ENCODE results near the gene HSPB7. TPM values are rescaled to one million over a fixed set of nuclear protein-coding genes. Genes with fewer than 3 reads are reported as not detected.

HSPB7 gene
- total RNA-seq, 3 donors from 2014 or later, result 1.5 to 78.0 (median 13.0) TPM

GRCh38 chr1:15972409-15972808, 45.4 kb downstream of the HSPB7 start:
- Histone ChIP-seq H3K36me3 (ENCODE audit: low read depth) (no peaks in the 10 kb centered on the region), H3K4me3 (no peak overlapping the region), H3K4me1 (ENCODE audit: low read depth) (peaks cover 13% of the 10 kb centered on the region), H3K9me3 (no peaks in the 10 kb centered on the region)
- no peak for ATAC-seq
- no peak for DNase-seq
- intact Hi-C loops (cut with DNase I, micrococcal nuclease), result no loop called here
- no peak for TF ChIP-seq CTCF (IDR thresholded peaks at IDR 0.05)

- ATAC-seq, result no peak
- H3K4me1 ChIP-seq (ENCODE audit: low read depth), result peaks cover 13% of the 10 kb centered on the region
These were observed 46.9 kb downstream of the HSPB7 start for GRCh38 chr1:15970911-15971310.

GRCh38 chr1:15969321-15969880, 48.4 kb downstream of the HSPB7 start:
- no peak overlapping the region for H3K4me3 ChIP-seq

More at GRCh38 chr1:15970911-15971310, 46.9 kb downstream of the HSPB7 start:
- intact Hi-C loops (cut with DNase I, micrococcal nuclease), result no loop called here
- H3K4me3 ChIP-seq, result no peak overlapping the region
- no peaks in the 10 kb centered on the region for H3K9me3 ChIP-seq
- no peak for TF ChIP-seq CTCF (IDR thresholded peaks at IDR 0.05)
- H3K36me3 ChIP-seq (ENCODE audit: low read depth), result no peaks in the 10 kb centered on the region
- no peak for DNase-seq

GRCh38 chr1:15968172-15968571, 49.7 kb downstream of the HSPB7 start:
- H3K36me3 ChIP-seq (ENCODE audit: low read depth), result no peaks in the 10 kb centered on the region
- no peaks in the 10 kb centered on the region for H3K9me3 ChIP-seq
- intact Hi-C loops (cut with DNase I, micrococcal nuclease), result no loop called here
- no peak for DNase-seq
- no peak for TF ChIP-seq CTCF (IDR thresholded peaks at IDR 0.05)
- ATAC-seq, result no peak
- no peak overlapping the region for H3K4me3 ChIP-seq
- peaks cover 15% of the 10 kb centered on the region for H3K4me1 ChIP-seq (ENCODE audit: low read depth)

More at GRCh38 chr1:15969321-15969880, 48.4 kb downstream of the HSPB7 start:
- Histone ChIP-seq H3K36me3 (ENCODE audit: low read depth) (no peaks in the 10 kb centered on the region), H3K4me1 (ENCODE audit: low read depth) (peaks cover 6% of the 10 kb centered on the region), H3K9me3 (no peaks in the 10 kb centered on the region)
- intact Hi-C loops (cut with DNase I, micrococcal nuclease), result no loop called here
- DNase-seq (no peak), ATAC-seq (no peak)
- TF ChIP-seq CTCF (IDR thresholded peaks at IDR 0.05), result no peak

- H3K4me1 ChIP-seq (ENCODE audit: low read depth), result peaks cover 15% of the 10 kb centered on the region
- intact Hi-C loops (cut with DNase I, micrococcal nuclease), result no loop called here
- no peak for TF ChIP-seq CTCF (IDR thresholded peaks at IDR 0.05)
- DNase-seq, result no peak
- no peaks in the 10 kb centered on the region for H3K36me3 ChIP-seq (ENCODE audit: low read depth)
- no peak overlapping the region for H3K4me3 ChIP-seq
- H3K9me3 ChIP-seq, result no peaks in the 10 kb centered on the region
- ATAC-seq, result no peak
These were observed 50.9 kb downstream of the HSPB7 start for GRCh38 chr1:15966956-15967344.
